Dedifferentiated amniotic fluid mesenchymal stem cell (primary cell): ENCODE data around the gene ELAC2.
"Not testable (repeated sequence)": the region's sequence is repeated elsewhere in the genome, so short reads cannot be mapped to it uniquely, and the experiment has no call there.

Source experiments
- DNase-seq: peaks from one replicate; pipeline ENCODE4 v3.0.0-alpha.2; 2016; ENCODE audit errors: extremely low spot score

ELAC2 gene

GRCh38 chr17:12990041-12990808, 27.6 kb downstream of the ELAC2 start:
- no peak for DNase-seq

GRCh38 chr17:12987120-12987519, 30.7 kb downstream of the ELAC2 start:
- DNase-seq, result no peak

GRCh38 chr17:12985431-12986293, 32.2 kb downstream of the ELAC2 start:
- DNase-seq, result no peak

GRCh38 chr17:12983991-12984884, 33.6 kb downstream of the ELAC2 start:
- peak; percentile 85 for DNase-seq

GRCh38 chr17:12982224-12982623, 35.6 kb downstream of the ELAC2 start:
- no peak for DNase-seq

- no peak for DNase-seq
Measured at GRCh38 chr17:12979826-12980500, 37.9 kb downstream of the ELAC2 start.

GRCh38 chr17:12979246-12979645, 38.6 kb downstream of the ELAC2 start:
- DNase-seq, result no peak

- DNase-seq, result not testable (repeated sequence)
Measured at GRCh38 chr17:12978787-12979186, 39.0 kb downstream of the ELAC2 start.

- DNase-seq, result no peak
Measured at GRCh38 chr17:12977008-12977751, 40.6 kb downstream of the ELAC2 start.

GRCh38 chr17:12974005-12974531, 43.8 kb downstream of the ELAC2 start:
- DNase-seq, result no peak

GRCh38 chr17:12973496-12974004, 44.3 kb downstream of the ELAC2 start:
- no peak for DNase-seq

GRCh38 chr17:12967962-12968361, 49.9 kb downstream of the ELAC2 start:
- DNase-seq, result no peak

GRCh38 chr17:12966413-12966812, 51.4 kb downstream of the ELAC2 start:
- no peak for DNase-seq

GRCh38 chr17:12965988-12966387, 51.8 kb downstream of the ELAC2 start:
- no peak for DNase-seq

GRCh38 chr17:12964840-12965239, 53.0 kb downstream of the ELAC2 start:
- no peak for DNase-seq

- DNase-seq, result no peak
Measured at GRCh38 chr17:12964162-12964561, 53.7 kb downstream of the ELAC2 start.

GRCh38 chr17:12963505-12963904, 54.3 kb downstream of the ELAC2 start:
- DNase-seq, result no peak

GRCh38 chr17:12961655-12962054, 56.2 kb downstream of the ELAC2 start:
- no peak for DNase-seq

- DNase-seq, result no peak
Measured at GRCh38 chr17:12959441-12959840, 58.4 kb downstream of the ELAC2 start.

GRCh38 chr17:12958786-12959185, 59.0 kb downstream of the ELAC2 start:
- DNase-seq, result no peak
